RWPE2 (cell line): ENCODE results near the gene OR2AG2.

Source experiments
- ATAC-seq: fragments of 200-7000 bp; cut with Tn5 transposase; 3 replicates; pipeline ENCODE4 v1.9.1; 2021; ENCODE audit warnings: low read depth
- DNase-seq: peaks from one replicate; pipeline ENCODE4 v3.0.0-alpha.2; 2020; ENCODE audit warnings: low spot score
- H3K27ac ChIP-seq: fragments of 450-650 bp; 2 replicates; pipeline ENCODE4 v1.5.1; 2017; ENCODE audit warnings: mild to moderate bottlenecking; ENCODE audit not compliant: poor library complexity, severe bottlenecking
- H3K27me3 ChIP-seq: fragments of 250-450 bp; sonication (Bioruptor Pico); 2 replicates; pipeline ENCODE4 v1.5.1; 2021; ENCODE audit warnings: mild to moderate bottlenecking, moderate library complexity; ENCODE audit not compliant: insufficient read depth, poor library complexity, severe bottlenecking
- H3K36me3 ChIP-seq: fragments of 250-450 bp; sonication (Bioruptor Pico); 2 replicates; pipeline ENCODE4 v1.5.1; 2020; ENCODE audit warnings: low read depth, mild to moderate bottlenecking, moderate library complexity
- H3K4me1 ChIP-seq: fragments of 250-450 bp; sonication (Bioruptor Pico); 2 replicates; pipeline ENCODE4 v1.5.1; 2021; ENCODE audit warnings: mild to moderate bottlenecking, moderate library complexity; ENCODE audit not compliant: insufficient read depth, poor library complexity, severe bottlenecking
- H3K4me3 ChIP-seq: fragments of 250-450 bp; sonication (Bioruptor Pico); 2 replicates; pipeline ENCODE4 v1.5.1; 2021; ENCODE audit warnings: mild to moderate bottlenecking, moderate library complexity; ENCODE audit not compliant: severe bottlenecking
- H3K9me3 ChIP-seq: fragments of 250-450 bp; sonication (Bioruptor Pico); 2 replicates; pipeline ENCODE4 v1.5.1; 2021; ENCODE audit warnings: mild to moderate bottlenecking, moderate library complexity; ENCODE audit not compliant: severe bottlenecking
- CTCF ChIP-seq: fragments of 450-650 bp; IDR thresholded peaks from one replicate; pipeline ENCODE4 v1.5.1; 2017; ENCODE audit warnings: mild to moderate bottlenecking, moderate library complexity; ENCODE audit not compliant: poor library complexity, severe bottlenecking

The OR2AG2 gene

GRCh38 chr11:6755303-6755952, 16.3 kb downstream of the OR2AG2 start:
- Histone ChIP-seq H3K9me3 (no peaks in the 10 kb centered on the region), H3K27me3 (no peaks in the 10 kb centered on the region), H3K27ac (no peak overlapping the region), H3K36me3 (no peaks in the 10 kb centered on the region), H3K4me1 (no peaks in the 10 kb centered on the region), H3K4me3 (no peak overlapping the region)
- DNase-seq = no peak
- peak; percentile 89 for TF ChIP-seq CTCF
- peak; percentile 51; the same call in 2 of the 3 replicates for ATAC-seq

GRCh38 chr11:6747097-6747668, 24.6 kb downstream of the OR2AG2 start:
- peaks cover 23% of the 10 kb centered on the region for H3K27me3 ChIP-seq
- no peaks in the 10 kb centered on the region for H3K36me3 ChIP-seq
- no peak overlapping the region for H3K27ac ChIP-seq
- no peak for TF ChIP-seq CTCF
- no peaks in the 10 kb centered on the region for H3K4me1 ChIP-seq
- H3K4me3 ChIP-seq = no peak overlapping the region
- no peak for ATAC-seq
- no peak for DNase-seq
- no peaks in the 10 kb centered on the region for H3K9me3 ChIP-seq

DNA sequence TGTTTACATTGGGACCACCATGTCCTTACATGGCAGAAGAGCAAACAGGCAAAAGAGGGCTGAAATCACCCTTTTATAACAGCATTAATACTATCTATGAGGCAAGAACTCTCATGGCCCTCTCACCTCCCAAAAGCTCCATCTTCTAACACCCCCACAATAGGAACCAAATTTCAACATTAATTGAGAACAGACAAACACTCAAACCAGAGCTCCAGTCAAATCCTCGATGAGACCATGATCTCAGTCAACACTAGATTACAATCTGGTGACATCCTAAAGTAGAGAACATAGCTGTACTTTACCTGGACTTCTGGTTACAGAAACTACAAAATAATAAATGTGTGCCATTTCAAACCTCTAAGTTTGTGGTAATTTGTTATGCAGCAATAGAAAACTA, 25.1 kb downstream of the OR2AG2 start:
- Histone ChIP-seq H3K27me3 (peaks cover 26% of the 10 kb centered on the region), H3K9me3 (no peaks in the 10 kb centered on the region), H3K36me3 (no peaks in the 10 kb centered on the region), H3K27ac (no peak overlapping the region), H3K4me1 (no peaks in the 10 kb centered on the region), H3K4me3 (no peak overlapping the region)
- no peak for TF ChIP-seq CTCF
- DNase-seq (no peak), ATAC-seq (no peak)

- TF ChIP-seq CTCF = no peak
- no peaks in the 10 kb centered on the region for H3K4me1 ChIP-seq
- no peaks in the 10 kb centered on the region for H3K9me3 ChIP-seq
- peaks cover 27% of the 10 kb centered on the region for H3K27me3 ChIP-seq
- ATAC-seq (no peak), DNase-seq (no peak)
- no peak overlapping the region for H3K27ac ChIP-seq
- H3K4me3 ChIP-seq = no peak overlapping the region
- H3K36me3 ChIP-seq = no peaks in the 10 kb centered on the region
Observed at GRCh38 chr11:6746086-6746618, 25.6 kb downstream of the OR2AG2 start.
